Fibroblast of lung (primary cell): ENCODE measurements around the gene ITPK1.

Source experiments
- CTCF ChIP-seq, 2 donors: IDR thresholded peaks in 1 of 2; conservative IDR thresholded peaks in 1 of 2; 1 replicate in 1 of 2; 2 replicates in 1 of 2; pipeline ENCODE4 v1.5.1; 2011 to 2012; ENCODE audit warnings: low read length in 2 of 2, control low read depth in 1 of 2, inconsistent platforms in 1 of 2, low read depth in 1 of 2, mild to moderate bottlenecking in 1 of 2
- EZH2 ChIP-seq: IDR thresholded peaks from 2 replicates; pipeline ENCODE4 v1.5.1; 2012; ENCODE audit warnings: low read length, control low read depth, mild to moderate bottlenecking; ENCODE audit errors: missing control alignments

GRCh38 chr14:92960706-92961566 is 154.8 kb downstream of the ITPK1 start:
- no peak for TF ChIP-seq CTCF (conservative IDR thresholded peaks at IDR 0.05 in 1 of 2, IDR thresholded peaks at IDR 0.05 in 1 of 2; ENCODE audit: low read depth in 1 of 2, low read length in 2 of 2)
- no peak for TF ChIP-seq EZH2
